ENCODE data around the gene SYT9.

The SYT9 gene

GRCh38 chr11:7381937-7382336, 130.2 kb downstream of the SYT9 start:
- TF ChIP-seq MAX (IDR thresholded peaks at IDR 0.05), result no peak
- TF ChIP-seq FOXM1 (IDR thresholded peaks at IDR 0.05; ENCODE audit: borderline replicate concordance, low read depth), result no peak
- no peak for TF ChIP-seq EP300 (IDR thresholded peaks at IDR 0.05; ENCODE audit: borderline replicate concordance)
- no peak for TF ChIP-seq ZBTB7A (IDR thresholded peaks at IDR 0.05; ENCODE audit: low read depth)
- no peak for TF ChIP-seq USF1 (IDR thresholded peaks at IDR 0.05)
- TF ChIP-seq TEAD4 (IDR thresholded peaks at IDR 0.05), result no peak
- no peak for TF ChIP-seq EGR1 (IDR thresholded peaks at IDR 0.05)
- no peak for TF ChIP-seq RAD21 (IDR thresholded peaks at IDR 0.05; ENCODE audit: low read depth)
- no peak for TF ChIP-seq REST (IDR thresholded peaks at IDR 0.05; ENCODE audit: low read depth)
- TF ChIP-seq CREB1 (IDR thresholded peaks at IDR 0.05; ENCODE audit: low read depth), result no peak
- TF ChIP-seq NFIC (IDR thresholded peaks at IDR 0.05), result no peak

GRCh38 chr11:7383406-7383805, 131.7 kb downstream of the SYT9 start:
- TF ChIP-seq REST (IDR thresholded peaks at IDR 0.05; ENCODE audit: low read depth), result no peak
- no peak for TF ChIP-seq CEBPB (IDR thresholded peaks at IDR 0.05)
- TF ChIP-seq CREB1 (IDR thresholded peaks at IDR 0.05; ENCODE audit: low read depth), result no peak
- TF ChIP-seq MAX (IDR thresholded peaks at IDR 0.05), result no peak
- no peak for TF ChIP-seq ZBTB7A (IDR thresholded peaks at IDR 0.05; ENCODE audit: low read depth)
- TF ChIP-seq EGR1 (IDR thresholded peaks at IDR 0.05), result no peak
- TF ChIP-seq TAF1 (IDR thresholded peaks at IDR 0.05; ENCODE audit: low read depth), result no peak
- TF ChIP-seq YY1 (IDR thresholded peaks at IDR 0.05; ENCODE audit: low read depth), result no peak
- no peak for TF ChIP-seq TCF12 (IDR thresholded peaks at IDR 0.05; ENCODE audit: low read depth)
- no peak for TF ChIP-seq USF1 (IDR thresholded peaks at IDR 0.05)
- no peak for TF ChIP-seq EP300 (IDR thresholded peaks at IDR 0.05; ENCODE audit: borderline replicate concordance)
- TF ChIP-seq NFIC (IDR thresholded peaks at IDR 0.05), result no peak
- TF ChIP-seq TEAD4 (IDR thresholded peaks at IDR 0.05), result no peak
- TF ChIP-seq FOXM1 (IDR thresholded peaks at IDR 0.05; ENCODE audit: borderline replicate concordance, low read depth), result no peak
- TF ChIP-seq RAD21 (IDR thresholded peaks at IDR 0.05; ENCODE audit: low read depth), result no peak

- TF ChIP-seq NFIC (IDR thresholded peaks at IDR 0.05) (no peak), ZBTB7A (IDR thresholded peaks at IDR 0.05; ENCODE audit: low read depth) (no peak), RAD21 (IDR thresholded peaks at IDR 0.05; ENCODE audit: low read depth) (no peak), FOXM1 (IDR thresholded peaks at IDR 0.05; ENCODE audit: borderline replicate concordance, low read depth) (no peak), TCF12 (IDR thresholded peaks at IDR 0.05; ENCODE audit: low read depth) (no peak), CREB1 (IDR thresholded peaks at IDR 0.05; ENCODE audit: low read depth) (no peak), CEBPB (IDR thresholded peaks at IDR 0.05) (no peak), YY1 (IDR thresholded peaks at IDR 0.05; ENCODE audit: low read depth) (no peak), MAX (IDR thresholded peaks at IDR 0.05) (no peak), TAF1 (IDR thresholded peaks at IDR 0.05; ENCODE audit: low read depth) (no peak), USF1 (IDR thresholded peaks at IDR 0.05) (no peak), REST (IDR thresholded peaks at IDR 0.05; ENCODE audit: low read depth) (no peak)
Observed at GRCh38 chr11:7384691-7385090, 133.0 kb downstream of the SYT9 start.

GRCh38 chr11:7385532-7385931, 133.8 kb downstream of the SYT9 start:
- no peak for TF ChIP-seq CEBPB (IDR thresholded peaks at IDR 0.05)
- TF ChIP-seq NFIC (IDR thresholded peaks at IDR 0.05), result no peak
